ENCODE measurements around the gene WDR75. TPM values are rescaled to one million over a fixed set of nuclear protein-coding genes. Genes with fewer than 3 reads are reported as not detected.
A peak's percentile ranks its signal among the peaks of the same experiment; 100 is the strongest.

The WDR75 gene
- total RNA-seq, 1 experiment from 2014 or later: 53.8 TPM

DNA sequence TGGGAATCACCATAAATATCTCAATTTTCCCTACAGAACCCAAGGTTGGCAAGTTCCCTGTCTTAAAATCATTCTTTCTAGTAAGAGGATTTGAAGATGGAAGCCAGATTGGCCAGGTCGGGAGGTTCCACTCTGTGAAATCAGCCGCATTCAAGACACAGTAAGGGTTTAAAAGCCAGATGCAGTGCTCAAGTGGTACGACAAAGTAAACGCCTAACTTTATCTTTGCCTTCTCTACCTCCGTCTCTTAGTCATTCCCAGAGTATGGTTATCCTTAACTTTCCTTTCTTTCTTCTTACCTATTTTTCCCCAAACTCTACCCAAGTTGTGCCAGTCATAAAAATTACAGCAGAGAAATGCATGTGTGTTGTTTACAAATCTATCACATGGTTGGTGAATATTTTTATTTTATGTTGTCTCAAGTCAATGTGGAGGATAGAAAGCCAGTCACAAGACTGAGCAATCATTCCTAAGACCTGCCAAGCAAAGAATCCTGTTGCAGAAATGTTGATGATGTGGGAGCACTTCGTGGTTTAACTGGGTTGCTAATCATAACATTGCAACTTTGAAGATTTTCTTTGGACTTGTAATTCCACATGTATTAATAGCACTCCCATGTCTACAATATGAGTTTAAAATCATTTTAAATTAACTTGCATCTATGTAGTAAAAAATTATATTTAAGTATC lies 76.7 kb downstream of the WDR75 start:
- no peaks in the 10 kb centered on the region for H3K9me3 Mint-ChIP-seq (ENCODE audit: low read depth, unreplicated experiment)
- no TSS peak for BruUV-seq (replicated peaks)
- no peak for DNase-seq
- H3K27me3 Mint-ChIP-seq (ENCODE audit: unreplicated experiment): no peaks in the 10 kb centered on the region
- peaks cover 16% of the 10 kb centered on the region for H3K4me1 Mint-ChIP-seq (ENCODE audit: low read depth, unreplicated experiment)
- no peak overlapping the region for H3K27ac Mint-ChIP-seq (ENCODE audit: unreplicated experiment)
- TF ChIP-seq CTCF (IDR thresholded peaks at IDR 0.05; ENCODE audit: unreplicated experiment): no peak
- peaks cover 5% of the 10 kb centered on the region for H3K36me3 Mint-ChIP-seq (ENCODE audit: insufficient read depth, unreplicated experiment)
- H3K4me3 Mint-ChIP-seq (ENCODE audit: low read depth, unreplicated experiment): no peak overlapping the region
- intact Hi-C loops (cut with micrococcal nuclease; ENCODE audit: unreplicated experiment): no loop called here
- CTCF ChIA-PET: no interaction called here

GRCh38 chr2:189519631-189520387 lies 78.5 kb downstream of the WDR75 start:
- DNase-seq: no peak
- TF ChIP-seq CTCF (IDR thresholded peaks at IDR 0.05; ENCODE audit: unreplicated experiment): no peak
- no peak overlapping the region for H3K27ac Mint-ChIP-seq (ENCODE audit: unreplicated experiment)
- no peaks in the 10 kb centered on the region for H3K27me3 Mint-ChIP-seq (ENCODE audit: unreplicated experiment)
- intact Hi-C loops (cut with micrococcal nuclease; ENCODE audit: unreplicated experiment): loop anchor here (5.0 kb wide), 1 partner anchor 53 kb away; no protein-coding TSS in a partner anchor
- CTCF ChIA-PET: no interaction called here
- BruUV-seq (replicated peaks): no TSS peak
- no peaks in the 10 kb centered on the region for H3K9me3 Mint-ChIP-seq (ENCODE audit: low read depth, unreplicated experiment)
- peaks cover 19% of the 10 kb centered on the region for H3K4me1 Mint-ChIP-seq (ENCODE audit: low read depth, unreplicated experiment)
- peaks cover 5% of the 10 kb centered on the region for H3K36me3 Mint-ChIP-seq (ENCODE audit: insufficient read depth, unreplicated experiment)
- no peak overlapping the region for H3K4me3 Mint-ChIP-seq (ENCODE audit: low read depth, unreplicated experiment)

GRCh38 chr2:189521699-189522434 lies 80.6 kb downstream of the WDR75 start:
- Mint-ChIP-seq H3K4me3 (ENCODE audit: low read depth, unreplicated experiment) (peak overlapping the region; percentile 35), H3K4me1 (ENCODE audit: low read depth, unreplicated experiment) (peaks cover 25% of the 10 kb centered on the region), H3K27me3 (ENCODE audit: unreplicated experiment) (no peaks in the 10 kb centered on the region), H3K27ac (ENCODE audit: unreplicated experiment) (peak overlapping the region; percentile 72), H3K9me3 (ENCODE audit: low read depth, unreplicated experiment) (no peaks in the 10 kb centered on the region), H3K36me3 (ENCODE audit: insufficient read depth, unreplicated experiment) (peaks cover 5% of the 10 kb centered on the region)
- CTCF ChIA-PET: interaction anchor here (1.2 to 1.5 kb wide), 2 partner anchors 15 to 51 kb away, joined by 4 read pairs; no protein-coding TSS in a partner anchor
- intact Hi-C loops (cut with micrococcal nuclease; ENCODE audit: unreplicated experiment): loop anchor here (2.0 to 5.0 kb wide), 2 partner anchors 31 to 55 kb away; no protein-coding TSS in a partner anchor
- no peak for DNase-seq
- no TSS peak for BruUV-seq (replicated peaks)
- no peak for TF ChIP-seq CTCF (IDR thresholded peaks at IDR 0.05; ENCODE audit: unreplicated experiment)

- Mint-ChIP-seq H3K27me3 (ENCODE audit: unreplicated experiment) (no peaks in the 10 kb centered on the region), H3K4me3 (ENCODE audit: low read depth, unreplicated experiment) (peak overlapping the region; percentile 35), H3K9me3 (ENCODE audit: low read depth, unreplicated experiment) (no peaks in the 10 kb centered on the region), H3K36me3 (ENCODE audit: insufficient read depth, unreplicated experiment) (peaks cover 5% of the 10 kb centered on the region), H3K27ac (ENCODE audit: unreplicated experiment) (peak overlapping the region; percentile 72), H3K4me1 (ENCODE audit: low read depth, unreplicated experiment) (peaks cover 25% of the 10 kb centered on the region)
- no TSS peak for BruUV-seq (replicated peaks)
- CTCF ChIA-PET: interaction anchor here (0.6 to 1.5 kb wide), 3 partner anchors 16 to 314 kb away, joined by 4 to 6 read pairs (median 4); no protein-coding TSS in a partner anchor
- TF ChIP-seq CTCF (IDR thresholded peaks at IDR 0.05; ENCODE audit: unreplicated experiment): no peak
- DNase-seq: peak; percentile 35
- intact Hi-C loops (cut with micrococcal nuclease; ENCODE audit: unreplicated experiment): loop anchor here (2.0 to 5.0 kb wide), 2 partner anchors 30 to 55 kb away; no protein-coding TSS in a partner anchor
Observed at GRCh38 chr2:189522435-189523151, 81.3 kb downstream of the WDR75 start.

Data from Calu3 (cell line).